SK-N-SH (cell line): ENCODE results near the gene ULK3.

Experiments
- GATA2 ChIP-seq: sonication (generic); formaldehyde crosslinking; IDR thresholded peaks from 2 replicates; pipeline ENCODE4 v1.5.0; 2020; ENCODE audit warnings: mild to moderate bottlenecking, missing genetic modification reagents
- NRF1 ChIP-seq: IDR thresholded peaks from 2 replicates; pipeline ENCODE4 v1.6.1; 2012; ENCODE audit warnings: low read depth, mild to moderate bottlenecking, low read length
- POLR2AphosphoS5 ChIP-seq: IDR thresholded peaks from 2 replicates; pipeline ENCODE4 v1.6.1; 2012; ENCODE audit warnings: low read depth, low read length
- YY1 ChIP-seq: IDR thresholded peaks from 2 replicates; pipeline ENCODE4 v1.4.0; 2012; ENCODE audit warnings: low read depth, mild to moderate bottlenecking
- TF ChIP-seq, protein P1 (sequence below): IDR thresholded peaks from 2 replicates; pipeline ENCODE4 v1.6.1; 2012; ENCODE audit warnings: mild to moderate bottlenecking, low read depth, low read length, moderate library complexity
- TF ChIP-seq, protein P2 (sequence below): fragments of 200-600 bp; sonication (generic); IDR thresholded peaks from 2 replicates; pipeline ENCODE4 v1.6.1; 2017; ENCODE audit warnings: antibody characterized with exemption, mild to moderate bottlenecking, moderate library complexity

DNA sequence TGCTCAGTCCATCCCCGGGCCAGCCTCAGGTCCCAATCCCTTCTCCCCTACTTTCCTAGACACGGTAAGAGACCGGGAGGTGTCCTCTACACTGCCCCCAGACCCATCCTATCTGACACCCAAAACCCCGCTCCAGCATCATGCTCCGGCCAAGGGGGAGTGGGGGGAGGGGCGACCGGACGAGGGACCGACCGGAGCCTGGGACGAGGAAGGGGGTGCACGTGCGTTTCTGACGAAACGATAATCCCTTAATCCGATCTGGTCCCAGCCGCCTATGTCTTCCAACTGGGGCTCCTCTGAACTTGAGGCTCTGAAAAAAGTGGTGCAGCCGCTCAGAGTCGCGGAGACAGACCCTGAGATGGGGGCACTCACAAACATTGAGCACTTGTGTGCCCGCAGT is 16.0 kb downstream of the ULK3 start:
- TF ChIP-seq GATA2 (CRISPR knock-in tag) (no peak), YY1 (no peak), NRF1 (no peak), POLR2AphosphoS5 (no peak)
- TF ChIP-seq, protein P1, sequence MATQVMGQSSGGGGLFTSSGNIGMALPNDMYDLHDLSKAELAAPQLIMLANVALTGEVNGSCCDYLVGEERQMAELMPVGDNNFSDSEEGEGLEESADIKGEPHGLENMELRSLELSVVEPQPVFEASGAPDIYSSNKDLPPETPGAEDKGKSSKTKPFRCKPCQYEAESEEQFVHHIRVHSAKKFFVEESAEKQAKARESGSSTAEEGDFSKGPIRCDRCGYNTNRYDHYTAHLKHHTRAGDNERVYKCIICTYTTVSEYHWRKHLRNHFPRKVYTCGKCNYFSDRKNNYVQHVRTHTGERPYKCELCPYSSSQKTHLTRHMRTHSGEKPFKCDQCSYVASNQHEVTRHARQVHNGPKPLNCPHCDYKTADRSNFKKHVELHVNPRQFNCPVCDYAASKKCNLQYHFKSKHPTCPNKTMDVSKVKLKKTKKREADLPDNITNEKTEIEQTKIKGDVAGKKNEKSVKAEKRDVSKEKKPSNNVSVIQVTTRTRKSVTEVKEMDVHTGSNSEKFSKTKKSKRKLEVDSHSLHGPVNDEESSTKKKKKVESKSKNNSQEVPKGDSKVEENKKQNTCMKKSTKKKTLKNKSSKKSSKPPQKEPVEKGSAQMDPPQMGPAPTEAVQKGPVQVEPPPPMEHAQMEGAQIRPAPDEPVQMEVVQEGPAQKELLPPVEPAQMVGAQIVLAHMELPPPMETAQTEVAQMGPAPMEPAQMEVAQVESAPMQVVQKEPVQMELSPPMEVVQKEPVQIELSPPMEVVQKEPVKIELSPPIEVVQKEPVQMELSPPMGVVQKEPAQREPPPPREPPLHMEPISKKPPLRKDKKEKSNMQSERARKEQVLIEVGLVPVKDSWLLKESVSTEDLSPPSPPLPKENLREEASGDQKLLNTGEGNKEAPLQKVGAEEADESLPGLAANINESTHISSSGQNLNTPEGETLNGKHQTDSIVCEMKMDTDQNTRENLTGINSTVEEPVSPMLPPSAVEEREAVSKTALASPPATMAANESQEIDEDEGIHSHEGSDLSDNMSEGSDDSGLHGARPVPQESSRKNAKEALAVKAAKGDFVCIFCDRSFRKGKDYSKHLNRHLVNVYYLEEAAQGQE, result no peak
- TF ChIP-seq, protein P2, sequence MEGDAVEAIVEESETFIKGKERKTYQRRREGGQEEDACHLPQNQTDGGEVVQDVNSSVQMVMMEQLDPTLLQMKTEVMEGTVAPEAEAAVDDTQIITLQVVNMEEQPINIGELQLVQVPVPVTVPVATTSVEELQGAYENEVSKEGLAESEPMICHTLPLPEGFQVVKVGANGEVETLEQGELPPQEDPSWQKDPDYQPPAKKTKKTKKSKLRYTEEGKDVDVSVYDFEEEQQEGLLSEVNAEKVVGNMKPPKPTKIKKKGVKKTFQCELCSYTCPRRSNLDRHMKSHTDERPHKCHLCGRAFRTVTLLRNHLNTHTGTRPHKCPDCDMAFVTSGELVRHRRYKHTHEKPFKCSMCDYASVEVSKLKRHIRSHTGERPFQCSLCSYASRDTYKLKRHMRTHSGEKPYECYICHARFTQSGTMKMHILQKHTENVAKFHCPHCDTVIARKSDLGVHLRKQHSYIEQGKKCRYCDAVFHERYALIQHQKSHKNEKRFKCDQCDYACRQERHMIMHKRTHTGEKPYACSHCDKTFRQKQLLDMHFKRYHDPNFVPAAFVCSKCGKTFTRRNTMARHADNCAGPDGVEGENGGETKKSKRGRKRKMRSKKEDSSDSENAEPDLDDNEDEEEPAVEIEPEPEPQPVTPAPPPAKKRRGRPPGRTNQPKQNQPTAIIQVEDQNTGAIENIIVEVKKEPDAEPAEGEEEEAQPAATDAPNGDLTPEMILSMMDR, result no peak
